CD4-positive, alpha-beta T cell treated with Interleukin-2 at 100 ng/mL for 4 hours (primary cell): ENCODE measurements around the gene LMX1A.

Experiments used
- DNase-seq: peaks from one replicate; pipeline ENCODE4 v3.0.0-alpha.2; 2020; ENCODE audit warnings: low spot score

LMX1A gene

DNA sequence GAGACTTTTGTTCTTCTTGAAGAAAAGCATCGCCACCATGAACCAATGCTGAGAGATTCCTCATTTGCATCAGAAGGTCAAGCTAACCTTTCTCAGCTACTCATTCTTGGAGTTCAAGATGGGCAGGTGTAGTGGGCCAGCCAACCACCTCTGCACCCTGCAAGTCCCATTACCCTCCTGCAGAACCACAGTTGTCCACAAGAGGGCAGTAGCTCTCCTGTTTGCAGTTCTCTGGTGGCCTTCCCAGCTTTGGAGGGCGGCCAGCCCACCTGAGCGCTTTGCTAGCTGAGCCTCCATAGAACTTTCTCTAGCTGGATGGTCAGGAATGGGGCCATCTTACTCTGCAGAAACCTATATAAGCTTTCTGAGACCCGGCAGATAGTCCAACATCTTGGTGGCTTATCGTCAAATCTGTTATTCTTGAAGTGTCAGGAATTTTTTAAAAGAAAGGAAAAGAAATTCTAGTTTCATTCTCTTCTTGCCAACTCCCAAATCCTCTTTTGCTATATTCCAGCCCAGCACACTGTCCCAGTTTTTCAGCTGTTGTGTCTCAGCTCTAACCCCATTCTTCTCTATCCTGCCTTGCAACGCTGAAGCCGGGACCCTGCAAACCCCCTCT lies 11.0 kb upstream of the LMX1A start:
- DNase-seq: peak; percentile 78

DNA sequence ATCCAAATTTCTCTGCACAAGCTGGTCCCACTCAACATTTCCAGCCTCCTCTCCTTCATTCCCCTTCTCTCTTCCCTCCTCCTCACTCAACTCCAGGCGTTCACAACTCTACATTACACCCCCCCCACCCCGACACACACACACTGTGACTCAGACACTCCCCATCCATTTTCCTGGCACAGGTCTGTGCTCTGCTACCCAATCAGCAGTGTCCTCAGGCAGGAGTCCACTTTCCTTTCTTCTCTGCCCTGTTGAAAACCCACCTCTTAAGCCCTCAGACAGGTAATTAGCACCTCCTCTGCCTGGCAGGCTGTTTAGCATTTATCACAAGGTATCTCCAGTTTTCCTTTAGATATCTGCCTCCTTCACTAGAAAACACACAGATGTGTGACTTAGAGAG lies 8.8 kb upstream of the LMX1A start:
- no peak for DNase-seq

DNA sequence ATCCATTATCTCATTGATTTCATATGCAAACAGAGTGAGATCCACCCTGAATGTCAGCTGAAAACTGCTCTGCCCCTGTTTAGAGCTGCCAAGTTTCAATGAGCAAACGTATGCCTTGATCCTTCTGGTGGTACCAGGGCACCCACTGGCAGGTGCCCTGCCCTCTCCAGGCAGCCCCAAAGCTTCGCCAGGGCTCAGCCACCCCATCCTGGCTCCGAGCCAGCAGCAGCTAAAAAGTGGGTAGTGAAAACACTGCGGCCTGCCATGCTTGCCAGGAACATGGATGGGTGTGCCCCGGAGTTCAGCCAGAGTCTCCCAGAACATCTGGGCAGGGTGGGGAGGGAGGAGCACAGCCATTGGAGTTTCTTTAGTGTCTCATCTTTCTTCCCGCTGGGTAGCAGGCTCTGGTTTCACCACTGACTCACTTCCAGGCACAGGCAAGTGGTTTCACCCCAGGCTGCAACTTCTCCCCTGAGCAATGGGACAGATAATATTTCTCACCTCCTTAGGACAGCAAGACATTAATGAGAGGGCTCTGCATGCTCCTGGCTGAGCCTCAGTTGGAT lies 8.1 kb upstream of the LMX1A start:
- no peak for DNase-seq

DNA sequence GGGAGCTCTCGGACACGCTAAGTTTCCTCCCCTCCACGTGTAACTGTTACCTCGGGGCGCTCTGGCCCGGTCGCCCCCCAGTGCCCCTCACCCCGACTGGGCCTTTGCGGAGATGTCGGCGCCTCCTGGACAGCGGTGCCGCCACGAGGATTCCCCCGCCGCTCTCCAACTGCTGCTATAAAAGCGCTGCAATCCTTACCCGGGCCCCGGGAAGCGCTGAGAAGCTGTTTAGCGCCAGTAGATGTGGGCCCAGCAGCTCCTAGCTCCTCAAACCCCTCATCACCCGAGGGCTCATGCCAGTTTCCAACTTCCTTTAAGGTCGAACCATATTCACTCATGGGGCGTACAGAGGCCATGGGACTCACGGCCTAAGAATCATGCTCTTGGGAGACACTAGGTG lies 361 bp upstream of the LMX1A start:
- no peak for DNase-seq

DNA sequence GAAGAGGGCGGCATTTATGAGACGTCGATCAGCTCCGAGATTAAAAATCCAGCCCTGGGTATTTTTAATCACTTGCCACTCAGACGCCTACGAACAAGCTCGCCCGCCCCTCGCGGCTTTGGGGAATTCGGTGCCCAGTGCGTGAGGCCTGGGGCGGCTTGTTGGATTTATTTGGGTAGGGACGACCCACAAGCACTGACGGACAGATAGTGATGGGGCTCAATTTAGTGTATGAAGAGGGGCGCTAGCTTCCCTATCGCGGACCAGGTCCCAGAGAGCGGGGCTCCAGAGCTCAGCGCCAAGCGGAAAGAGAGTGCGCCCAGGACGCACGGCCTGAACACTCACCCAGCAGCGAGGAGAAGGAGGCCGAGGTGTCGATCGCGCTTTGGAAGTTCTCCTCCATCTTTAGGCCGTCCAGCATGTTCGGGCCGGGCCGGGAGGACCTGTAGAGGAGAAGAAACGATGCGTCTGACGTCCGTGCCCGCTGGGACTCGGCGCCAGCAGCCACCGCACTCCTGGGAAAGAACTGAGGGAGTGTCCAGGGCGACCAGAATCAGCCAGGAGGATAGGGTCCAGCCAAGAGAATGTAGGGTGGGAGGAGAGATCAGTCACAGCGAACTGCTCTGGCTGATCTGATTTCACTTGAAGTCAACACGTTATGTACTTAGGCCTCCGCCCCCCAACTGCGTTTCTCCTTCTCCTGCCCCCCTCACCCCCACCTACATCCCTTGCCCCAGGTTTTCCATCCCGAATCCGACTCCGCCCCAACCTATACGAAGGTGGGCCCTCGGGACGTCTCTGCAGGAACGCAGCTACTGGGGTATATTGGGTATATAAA lies 1.2 kb downstream of the LMX1A start:
- DNase-seq: no peak

DNA sequence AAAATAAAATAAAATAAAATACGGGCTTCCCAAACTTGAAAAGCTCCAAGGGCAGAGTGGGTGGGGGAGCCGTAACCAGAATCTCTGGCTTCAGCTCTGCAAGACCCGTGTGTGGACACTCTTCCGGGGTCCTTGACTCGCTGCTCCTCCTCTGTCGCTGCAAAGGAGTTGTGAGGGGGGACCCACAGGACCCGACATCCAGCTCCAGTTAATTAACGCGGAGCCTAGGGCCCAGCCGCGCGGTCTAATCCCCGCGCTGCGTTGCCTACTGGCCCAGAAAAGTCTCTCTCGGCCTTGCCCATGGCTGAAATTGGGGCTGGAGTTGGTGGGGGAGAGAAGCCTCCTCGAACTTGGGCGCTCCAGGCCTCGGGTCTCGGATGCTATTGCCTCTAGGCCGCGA lies 1.8 kb downstream of the LMX1A start:
- no peak for DNase-seq

DNA sequence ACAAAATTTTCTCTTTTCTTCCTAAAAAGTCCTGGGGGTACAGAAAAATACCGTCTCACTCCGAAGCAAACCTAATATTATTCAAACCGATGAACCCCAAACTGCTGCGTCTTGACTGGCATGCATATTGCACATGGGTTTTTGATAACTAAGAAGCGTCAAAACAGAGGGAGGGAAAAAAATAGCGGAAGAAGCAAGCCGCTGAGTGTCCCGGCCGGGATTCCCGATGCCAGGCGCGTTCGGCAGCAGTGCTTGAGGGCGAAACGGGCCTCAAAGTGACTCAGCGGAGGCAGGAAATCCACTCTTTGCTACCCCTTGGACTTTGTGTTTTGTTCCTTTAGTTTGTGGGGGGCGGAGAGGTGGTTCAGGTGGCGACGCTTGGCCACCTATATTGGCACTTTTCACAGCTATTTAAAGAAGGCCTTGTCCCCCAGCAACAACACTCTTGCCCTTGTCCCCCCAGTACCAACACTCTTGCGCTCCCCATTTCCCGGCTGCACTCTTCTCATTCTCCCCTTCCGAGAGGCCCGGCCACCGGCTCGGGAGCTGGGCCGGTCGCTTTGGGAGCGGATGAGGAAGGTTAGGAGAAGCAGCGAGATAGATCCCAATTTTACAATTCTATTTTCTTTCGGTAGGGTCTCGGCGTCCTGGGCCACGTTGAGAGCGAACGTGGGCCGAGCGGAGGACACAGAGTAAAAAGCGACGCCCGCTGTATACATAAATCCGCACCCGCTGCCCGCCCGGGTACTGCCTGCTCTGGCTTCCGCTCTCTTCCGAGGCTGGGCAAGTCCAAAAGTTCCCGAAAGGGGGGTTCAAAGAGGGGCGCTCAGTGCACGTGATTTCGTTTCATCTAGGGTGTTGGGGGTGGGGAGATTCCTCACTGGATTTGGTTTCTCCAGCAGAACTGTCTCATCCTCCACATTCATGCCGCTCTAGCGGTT lies 2.5 kb downstream of the LMX1A start:
- DNase-seq: no peak

DNA sequence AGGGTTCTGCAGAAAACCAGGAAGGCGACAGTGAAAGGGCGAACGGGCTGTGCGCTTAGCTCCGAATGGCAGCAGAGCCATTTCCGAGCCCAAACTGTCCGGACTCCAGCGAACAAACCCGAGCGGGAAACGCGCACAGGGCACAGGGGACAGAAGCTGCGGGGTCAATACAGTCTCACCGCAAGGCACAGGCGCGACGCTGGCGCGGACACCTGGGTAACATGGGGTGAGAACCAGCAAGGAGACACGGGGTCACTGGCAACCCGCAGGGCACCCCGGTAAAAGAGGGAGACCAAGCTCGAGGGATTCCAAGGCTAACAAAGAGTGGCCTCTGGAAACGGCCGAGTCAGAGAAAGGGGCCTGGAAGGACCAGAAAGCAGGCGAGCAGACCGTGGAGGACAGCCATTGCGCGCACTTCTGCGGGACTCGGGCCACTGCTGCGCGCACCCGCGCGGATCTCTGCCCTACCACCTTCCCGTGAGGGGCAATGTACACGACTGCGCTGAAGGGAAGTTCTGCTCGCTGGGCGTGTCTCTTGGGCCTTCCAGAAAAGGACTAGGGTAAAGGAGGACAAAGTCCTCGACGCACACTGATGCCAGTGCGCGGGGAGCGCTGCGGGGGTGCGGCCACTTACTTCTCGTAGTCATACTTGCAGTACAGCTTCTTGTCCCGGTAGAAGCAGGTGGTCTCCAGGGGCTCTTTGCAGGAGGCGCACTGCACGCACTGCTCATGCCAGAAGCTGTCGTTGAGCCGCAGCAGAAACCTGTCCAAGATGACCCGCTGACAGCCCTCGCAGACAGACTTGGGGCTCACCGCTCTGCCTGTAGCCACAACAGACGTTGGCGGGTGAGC lies 3.8 kb downstream of the LMX1A start:
- no peak for DNase-seq

DNA sequence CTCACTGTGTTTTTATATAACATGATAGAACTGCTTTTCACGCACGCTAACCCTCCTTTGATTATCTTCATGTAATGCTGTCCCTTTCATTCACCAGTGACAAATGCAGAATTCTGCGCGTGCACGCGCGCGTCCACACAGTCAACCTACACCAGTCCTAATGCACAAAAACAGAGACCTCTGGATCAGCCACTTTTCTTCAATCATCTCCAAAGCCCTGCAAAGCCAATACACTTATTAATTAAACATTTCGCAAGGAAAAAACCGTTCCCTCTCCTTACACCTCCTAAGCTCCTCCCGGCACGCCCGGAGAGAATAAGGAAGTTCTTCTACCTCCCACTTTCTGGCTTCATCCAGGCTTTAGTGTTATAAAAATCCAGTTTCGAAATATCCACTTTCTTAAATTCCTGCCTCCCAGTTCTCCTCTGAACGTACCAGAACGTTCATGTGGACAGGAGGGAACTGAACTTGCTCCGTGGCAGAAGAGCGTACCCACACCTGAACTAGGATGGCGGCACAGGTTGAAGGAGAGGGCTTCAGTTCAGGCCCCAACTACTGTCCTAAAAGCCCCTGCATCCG lies 4.6 kb downstream of the LMX1A start:
- DNase-seq: no peak

DNA sequence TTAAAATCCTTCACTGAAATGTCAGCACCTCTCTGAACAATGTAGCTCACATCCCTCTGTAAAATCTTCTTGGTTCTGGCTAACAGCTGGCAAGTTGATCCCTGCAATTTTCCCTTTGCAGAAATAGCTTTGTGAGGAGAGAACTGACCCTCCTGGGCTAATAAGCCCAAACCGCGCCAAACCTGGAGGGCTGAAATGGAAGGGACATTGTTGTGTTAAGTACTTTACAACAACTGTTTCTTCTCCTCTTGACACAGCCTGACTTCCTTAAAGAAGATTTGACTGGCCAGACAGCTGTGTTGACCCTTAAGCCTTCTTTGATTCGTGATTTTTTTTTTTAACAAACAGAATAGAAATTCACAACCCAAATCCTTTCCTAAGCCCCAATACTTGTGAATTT lies 5.7 kb downstream of the LMX1A start:
- no peak for DNase-seq

DNA sequence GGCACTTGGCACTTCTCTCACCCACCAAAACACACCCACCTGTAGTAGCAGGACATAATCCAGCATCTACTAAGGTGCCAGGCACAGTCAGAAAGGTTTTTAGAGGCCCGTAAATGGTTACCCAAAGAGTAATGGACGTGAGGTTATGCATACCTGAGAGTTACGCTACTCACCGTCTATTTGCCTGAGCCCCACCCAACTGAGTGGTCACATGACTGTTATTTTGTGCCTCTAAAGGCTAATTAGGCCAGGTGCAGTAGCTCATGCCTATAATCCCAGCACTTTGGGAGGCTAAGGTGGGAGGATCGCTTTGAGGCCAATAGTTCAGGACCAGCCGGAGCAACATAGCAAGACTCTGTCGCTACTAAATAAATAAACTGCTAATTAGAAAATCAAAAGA lies 11.0 kb downstream of the LMX1A start:
- DNase-seq: no peak

DNA sequence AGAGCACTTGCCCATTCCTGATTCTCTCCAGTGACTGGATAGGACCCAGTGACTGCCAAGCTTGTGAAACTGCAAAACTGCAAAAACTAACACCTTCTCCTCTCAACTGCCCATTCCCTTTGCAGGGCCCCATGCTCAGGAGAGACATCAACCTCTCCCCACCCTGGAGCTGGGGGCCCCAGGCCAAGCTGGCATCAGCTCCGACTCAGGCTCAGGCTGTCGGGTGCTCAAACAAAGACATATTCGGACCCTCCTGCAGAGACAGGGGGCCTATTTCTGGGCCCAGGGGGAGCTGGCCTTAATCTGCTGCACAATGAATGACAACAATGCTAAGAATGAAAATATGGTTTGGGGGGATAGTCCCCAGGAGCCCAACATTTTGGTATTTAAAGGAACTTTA lies 11.8 kb downstream of the LMX1A start:
- DNase-seq: no peak

DNA sequence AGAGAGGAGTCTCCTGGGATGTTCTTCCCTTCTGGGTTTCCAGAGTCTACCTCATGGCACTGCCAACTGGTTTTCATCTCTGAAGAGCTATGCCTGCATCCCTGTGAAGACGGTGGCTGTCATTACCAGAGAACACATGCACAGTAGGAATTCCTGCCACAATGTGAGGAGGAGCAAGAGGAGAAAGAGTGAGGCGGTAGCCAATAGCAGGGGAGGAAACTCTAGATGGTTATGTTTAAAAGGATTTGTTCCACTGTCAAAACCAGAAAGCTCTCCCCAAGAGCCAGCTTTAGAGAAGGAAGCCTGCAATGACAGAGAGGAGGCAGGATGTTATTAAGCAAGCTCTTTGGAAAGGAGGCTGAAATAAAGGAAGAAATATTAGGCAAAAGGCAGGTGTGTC lies 12.3 kb downstream of the LMX1A start:
- DNase-seq: no peak

DNA sequence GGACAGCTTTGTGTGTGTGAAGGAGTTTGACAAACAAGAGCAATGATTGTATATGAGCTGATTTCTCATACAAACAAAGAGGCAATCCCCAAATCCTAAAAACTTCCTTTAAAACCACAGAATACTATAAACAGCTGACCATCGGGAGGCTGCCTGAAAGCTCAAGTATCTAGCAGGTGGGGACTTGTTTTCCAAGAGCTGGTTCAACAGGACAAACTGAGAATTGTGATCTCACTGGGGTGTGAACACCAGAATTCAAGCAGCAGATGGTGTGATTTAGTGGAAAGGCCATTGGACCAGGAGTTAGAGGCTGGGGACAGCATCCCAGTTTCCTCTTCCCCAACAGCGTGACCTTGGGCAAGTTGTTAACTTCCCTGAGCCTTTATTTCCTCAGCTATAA lies 13.9 kb downstream of the LMX1A start:
- no peak for DNase-seq

DNA sequence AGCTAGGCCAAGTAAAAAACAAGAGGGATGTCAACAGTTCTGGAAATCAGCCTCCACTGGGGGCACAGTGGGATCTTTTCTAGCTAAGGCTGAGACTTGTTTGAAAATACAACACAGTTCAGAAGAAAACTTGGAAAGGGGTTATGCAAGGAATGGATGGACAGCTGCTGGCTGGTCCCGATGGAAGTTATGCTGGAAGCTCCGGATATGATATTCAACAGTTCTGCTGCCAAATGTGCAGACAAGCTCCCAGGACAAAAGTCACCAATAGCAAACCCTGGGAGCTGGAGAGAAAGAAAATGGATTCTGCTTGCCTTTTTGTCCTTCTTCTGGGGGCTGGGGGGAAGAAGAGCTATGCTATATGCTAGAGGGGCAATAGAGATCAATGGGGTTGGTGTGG lies 14.3 kb downstream of the LMX1A start:
- DNase-seq: no peak

DNA sequence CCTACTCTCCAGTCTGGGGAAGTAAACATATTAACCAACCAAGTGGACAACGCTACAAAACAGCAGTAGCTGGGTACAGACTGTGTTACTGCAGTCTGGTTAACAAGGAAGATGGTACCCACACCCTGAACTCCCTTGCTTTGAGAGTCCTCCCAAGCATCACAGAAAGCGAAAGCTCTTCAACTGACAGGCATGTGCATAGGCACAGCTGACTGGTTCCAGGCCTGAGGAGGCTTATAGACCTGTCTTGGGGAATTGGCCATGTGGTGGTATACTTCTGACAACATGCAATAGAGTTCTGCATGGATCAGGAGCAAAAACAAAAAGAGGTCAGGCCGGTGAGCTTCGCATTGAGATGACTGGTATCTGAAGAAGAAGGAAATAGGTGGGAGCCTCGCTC lies 17.4 kb downstream of the LMX1A start:
- no peak for DNase-seq

DNA sequence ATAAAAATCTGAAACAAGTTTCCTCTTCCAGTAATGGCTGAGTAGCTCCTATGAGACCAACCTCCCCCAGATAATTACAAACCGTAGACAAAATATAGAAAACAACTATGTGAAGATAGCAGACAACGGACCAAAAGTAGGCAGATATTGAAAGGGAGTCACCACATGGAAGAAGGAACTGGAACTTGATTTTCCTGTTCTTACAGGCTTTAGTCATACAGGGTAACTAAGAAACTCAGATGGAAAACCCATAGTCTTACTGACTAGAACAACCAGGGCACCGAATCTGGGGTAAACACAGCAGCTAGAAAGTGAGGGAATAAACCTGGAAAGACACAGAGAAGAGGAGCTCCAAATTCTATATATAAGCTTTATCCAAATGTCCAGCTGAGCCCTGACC lies 26.0 kb downstream of the LMX1A start:
- DNase-seq: no peak

DNA sequence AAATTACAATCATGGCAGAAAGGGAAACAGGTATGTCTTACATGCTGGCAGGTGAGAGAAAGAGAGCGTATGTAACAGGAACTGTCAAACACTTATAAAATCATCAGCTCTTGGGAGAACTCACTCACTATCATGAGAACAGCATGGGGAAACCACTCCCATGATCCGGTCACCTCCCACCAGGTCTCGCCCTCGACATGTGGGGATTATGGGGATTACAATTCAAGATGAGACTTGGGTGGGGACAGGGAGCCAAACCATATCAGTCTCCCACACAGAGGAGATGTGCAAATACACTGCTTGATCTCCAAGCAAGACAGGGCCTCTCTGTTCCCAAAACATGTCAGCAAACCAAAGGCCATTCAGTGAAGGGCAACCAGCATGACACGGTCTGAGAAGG lies 27.4 kb downstream of the LMX1A start:
- DNase-seq: no peak

DNA sequence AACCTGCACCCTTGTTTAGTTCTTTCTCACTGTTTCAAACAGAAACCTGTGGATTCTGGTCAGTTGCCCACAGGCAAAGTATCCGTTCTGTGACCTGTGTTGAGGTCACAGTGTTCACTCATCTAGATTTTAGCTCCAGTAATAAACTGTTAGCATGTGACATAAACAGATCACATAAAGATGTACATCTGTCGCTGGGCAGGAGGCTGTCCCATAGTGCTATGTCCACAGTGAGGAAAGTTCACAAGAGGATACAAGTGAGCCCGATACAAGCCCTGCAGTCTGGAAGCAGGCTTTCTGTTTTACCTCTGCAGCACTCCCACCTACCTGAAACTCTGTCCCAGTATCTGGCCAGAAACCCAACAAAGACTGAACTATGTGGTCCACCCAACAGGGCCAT lies 28.4 kb downstream of the LMX1A start:
- no peak for DNase-seq

DNA sequence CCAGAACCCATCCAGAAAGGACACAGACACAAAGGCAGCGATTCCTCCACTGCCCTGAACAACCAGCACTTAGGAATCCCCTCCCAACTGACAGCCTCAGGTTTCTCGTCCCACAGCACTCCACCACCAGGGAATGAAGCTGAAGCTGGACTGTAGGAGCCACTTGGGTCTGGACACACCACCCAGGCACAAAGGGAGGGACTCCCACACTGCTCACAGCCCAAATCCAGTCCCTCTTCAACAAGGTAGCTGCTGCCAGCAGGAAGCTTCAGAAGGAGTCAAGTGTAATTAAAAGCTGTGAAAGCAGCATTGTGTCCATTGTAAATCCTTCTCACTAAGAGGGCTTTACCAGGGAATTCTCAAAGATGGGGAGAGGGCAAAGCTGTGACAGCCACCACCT lies 29.0 kb downstream of the LMX1A start:
- no peak for DNase-seq
